ENCODE results near the gene PIGU. TPM values are rescaled to one million over a fixed set of nuclear protein-coding genes. Genes with fewer than 3 reads are reported as not detected.

The PIGU gene, protein sequence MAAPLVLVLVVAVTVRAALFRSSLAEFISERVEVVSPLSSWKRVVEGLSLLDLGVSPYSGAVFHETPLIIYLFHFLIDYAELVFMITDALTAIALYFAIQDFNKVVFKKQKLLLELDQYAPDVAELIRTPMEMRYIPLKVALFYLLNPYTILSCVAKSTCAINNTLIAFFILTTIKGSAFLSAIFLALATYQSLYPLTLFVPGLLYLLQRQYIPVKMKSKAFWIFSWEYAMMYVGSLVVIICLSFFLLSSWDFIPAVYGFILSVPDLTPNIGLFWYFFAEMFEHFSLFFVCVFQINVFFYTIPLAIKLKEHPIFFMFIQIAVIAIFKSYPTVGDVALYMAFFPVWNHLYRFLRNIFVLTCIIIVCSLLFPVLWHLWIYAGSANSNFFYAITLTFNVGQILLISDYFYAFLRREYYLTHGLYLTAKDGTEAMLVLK
- 6.4 and 8.2 TPM in 2 replicates for total RNA-seq

DNA sequence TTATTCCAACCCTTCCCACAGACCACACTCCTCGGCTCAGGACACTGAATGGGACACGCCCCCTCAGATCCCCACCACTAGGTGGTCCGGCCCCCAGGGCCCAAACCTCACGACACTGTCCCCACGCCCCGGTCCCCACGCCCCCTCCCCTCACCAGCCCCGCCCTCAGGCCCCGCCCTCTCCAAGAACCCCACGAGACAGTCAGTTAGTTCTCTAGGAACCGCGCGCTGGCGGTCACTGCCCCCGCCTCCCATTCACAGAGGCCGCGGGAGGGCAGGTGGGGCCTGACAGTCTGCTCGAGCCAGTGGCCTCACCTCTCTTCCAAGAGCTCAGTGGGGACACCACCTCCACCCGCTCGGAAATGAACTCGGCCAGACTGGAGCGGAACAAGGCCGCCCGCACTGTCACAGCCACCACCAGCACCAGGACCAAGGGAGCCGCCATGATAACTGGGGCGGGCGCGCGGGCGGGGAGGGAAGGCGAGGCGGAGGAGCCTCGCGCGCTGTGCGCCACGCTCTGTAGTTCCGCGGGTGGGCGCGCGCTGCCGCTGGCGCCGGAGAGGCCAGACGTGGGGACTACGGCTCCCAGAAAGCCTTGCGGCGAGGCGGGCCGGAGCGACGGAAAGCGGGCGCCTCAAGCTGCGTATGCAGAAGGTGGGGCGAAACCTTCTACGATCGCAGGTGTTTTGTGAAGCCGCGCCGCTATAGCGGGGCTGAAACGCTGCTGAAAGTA lies at the start of gene PIGU:
TSS of gene PIGU (minus strand) at position 451 of the 732 bp plus-strand sequence. CDS start at position 444, 7 bp downstream.

DNA sequence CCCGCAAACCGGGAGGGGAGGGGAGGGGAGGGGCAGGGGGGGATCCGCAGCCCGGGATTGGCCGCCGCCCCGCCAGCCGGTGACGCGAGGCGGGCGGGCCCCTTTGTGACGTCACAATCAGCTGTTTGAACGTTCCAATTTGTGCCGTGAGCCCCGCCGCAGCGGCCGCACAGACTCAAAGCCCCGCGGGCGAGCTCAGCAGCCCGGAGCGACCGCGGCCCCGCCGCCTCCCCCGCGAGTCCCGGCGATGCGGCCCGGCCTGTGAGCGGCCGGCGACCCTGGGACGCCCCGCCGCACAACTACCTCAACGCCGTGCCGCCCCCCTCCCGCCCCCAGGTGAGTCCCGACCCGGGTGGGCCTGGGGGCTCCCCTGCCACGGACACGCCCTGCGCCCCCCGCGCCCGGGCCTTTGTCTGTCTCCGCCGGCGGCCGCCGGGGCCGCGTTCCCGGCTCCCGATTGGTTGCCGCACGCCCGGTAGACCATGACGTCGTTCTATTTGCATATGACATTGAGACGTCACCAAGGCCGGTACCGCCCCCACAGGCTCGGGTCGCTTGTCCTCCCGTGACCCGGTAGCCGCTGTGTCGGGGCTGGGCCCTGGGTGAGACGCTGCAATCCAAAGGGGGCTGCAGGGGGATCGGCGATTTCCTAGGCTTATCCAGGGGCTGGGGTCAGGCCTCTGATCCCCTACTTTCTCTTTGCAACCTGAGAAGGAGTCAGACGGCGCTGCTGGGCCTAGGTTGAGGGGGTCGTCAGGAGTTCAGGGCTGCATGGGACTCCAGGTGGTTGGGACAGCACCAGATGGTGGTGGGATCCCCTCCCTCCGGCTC lies 27.5 kb upstream of the PIGU start, which contains the start of gene TP53INP2:
TSS of gene TP53INP2 (plus strand) at position 168 of the 831 bp plus-strand sequence. CDS start 4,396 bp downstream, outside the sequence.

DNA sequence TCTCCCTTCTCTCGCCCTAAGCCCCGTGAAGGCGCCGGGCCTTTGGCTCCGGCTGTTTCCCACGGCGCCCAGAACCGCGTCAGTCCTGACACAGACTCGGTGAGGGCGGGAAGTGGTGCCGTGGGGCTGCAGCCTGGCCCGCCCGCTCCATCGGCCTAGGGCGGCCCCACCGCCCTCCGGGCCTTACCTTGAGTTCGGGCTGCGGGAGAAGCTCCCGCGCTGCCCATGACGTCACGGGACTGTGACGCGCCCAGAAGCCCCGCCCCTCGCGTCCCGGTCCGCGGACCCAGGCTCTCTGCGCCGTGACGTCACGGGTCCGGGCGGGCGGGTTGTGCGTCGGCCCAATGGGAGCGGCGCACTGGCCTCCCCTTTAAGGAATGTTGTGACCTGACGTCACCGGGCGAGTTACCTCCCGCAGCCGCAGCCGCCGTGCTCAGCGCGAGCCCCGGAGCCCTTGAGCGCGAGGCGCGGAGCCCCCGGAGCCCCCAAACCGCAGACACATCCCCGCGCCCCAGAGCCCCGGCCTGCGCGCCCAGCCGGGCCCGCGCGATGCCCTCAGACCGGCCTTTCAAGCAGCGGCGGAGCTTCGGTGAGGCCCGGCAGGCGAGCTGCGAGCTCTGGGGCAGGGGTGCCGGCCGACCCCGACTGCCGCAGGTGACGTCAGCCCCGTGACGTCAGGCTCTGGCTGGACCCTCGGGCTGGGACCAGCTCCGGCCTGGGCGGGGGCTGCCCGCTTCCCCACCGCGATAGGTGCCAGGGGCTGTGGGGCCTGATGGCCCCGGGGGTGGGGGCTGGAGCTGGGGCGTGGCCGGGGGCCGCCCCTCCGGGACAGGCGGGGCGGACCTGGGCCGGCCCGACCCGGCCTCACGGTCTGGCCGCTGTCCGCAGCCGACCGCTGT lies 118.3 kb downstream of the PIGU start, which contains the start of gene MAP1LC3A:
TSS of gene MAP1LC3A (plus strand) at position 399 of the 899 bp plus-strand sequence. CDS start at position 550, 151 bp downstream.

DNA sequence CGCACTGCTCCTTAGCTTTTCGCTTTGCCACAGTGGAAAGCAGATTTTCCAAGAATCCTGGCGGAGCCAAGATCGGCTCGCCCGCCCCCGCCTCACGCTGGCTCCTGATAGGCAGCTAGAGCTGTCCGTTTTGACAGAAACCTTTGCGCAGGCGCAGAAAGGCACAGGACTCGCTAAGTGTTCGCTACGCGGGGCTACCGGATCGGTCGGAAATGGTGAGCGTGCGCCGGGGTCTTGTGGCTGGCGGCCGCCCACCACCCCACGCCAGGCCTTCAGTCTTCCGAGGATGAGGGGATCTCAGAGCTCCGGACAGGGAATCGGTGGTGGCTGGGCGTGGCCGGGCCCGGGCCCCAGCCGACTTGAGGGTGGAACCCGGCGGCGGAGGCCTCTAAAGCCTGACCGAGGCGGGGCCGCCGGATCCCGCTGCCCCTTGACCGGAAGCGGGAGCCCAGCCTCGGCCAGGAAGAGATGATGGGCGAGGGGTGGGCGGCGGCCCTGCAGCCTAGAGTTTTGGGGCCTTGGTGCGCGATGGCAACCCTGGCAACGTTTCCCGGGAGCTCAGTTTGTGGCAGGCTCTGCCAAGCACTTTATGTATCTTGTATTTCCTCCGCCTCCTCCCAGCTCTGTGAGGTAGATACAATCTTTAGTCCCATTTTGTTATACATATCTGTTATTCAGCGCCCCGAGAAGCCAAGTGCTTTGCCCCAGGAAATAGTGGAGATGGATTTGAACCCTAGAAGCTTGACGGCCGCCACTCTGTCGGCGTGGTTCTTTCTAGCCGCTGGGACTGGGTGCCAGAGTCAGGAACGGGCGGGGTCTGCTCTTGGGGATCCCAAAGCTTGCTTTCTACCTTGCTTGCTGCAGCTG lies 160.4 kb downstream of the PIGU start, which contains the start of gene DYNLRB1:
TSS of gene DYNLRB1 (plus strand) at position 176 of the 867 bp plus-strand sequence. CDS start at position 213, 37 bp downstream.

Other genes with a start within 250 kb of the PIGU start
- 24.1 and 26.0 TPM in 2 replicates for gene DYNLRB1, start 160.7 kb downstream of the PIGU start, total RNA-seq
- gene MAP1LC3A, start 118.4 kb downstream of the PIGU start, total RNA-seq: 6.5 and 22.2 TPM in 2 replicates
- 1.3 and 1.4 TPM in 2 replicates for gene TP53INP2, start 27.3 kb upstream of the PIGU start, total RNA-seq
- 7.0 and 9.6 TPM in 2 replicates for gene NCOA6, start 148.6 kb upstream of the PIGU start, total RNA-seq
- 8.5 and 18.2 TPM in 2 replicates for gene GGT7, start 195.8 kb upstream of the PIGU start, total RNA-seq
- 66.3 and 69.7 TPM in 2 replicates for gene ACSS2, start 199.5 kb upstream of the PIGU start, total RNA-seq